PC-3 (cell line): Measurements from ENCODE around the gene COL25A1.

Experiments used
- EZH2 ChIP-seq: fragments of 300-600 bp; sonication (generic); IDR thresholded peaks from one replicate; pipeline ENCODE4 v1.6.1; 2017; ENCODE audit warnings: antibody characterized with exemption, mild to moderate bottlenecking, low read length; ENCODE audit not compliant: unreplicated experiment
- TF ChIP-seq, protein P1 (sequence below): fragments of 300-600 bp; sonication (generic); conservative IDR thresholded peaks from 2 replicates; pipeline ENCODE4 v1.5.1; 2017; ENCODE audit warnings: antibody characterized with exemption, low read depth, mild to moderate bottlenecking, low read length

DNA sequence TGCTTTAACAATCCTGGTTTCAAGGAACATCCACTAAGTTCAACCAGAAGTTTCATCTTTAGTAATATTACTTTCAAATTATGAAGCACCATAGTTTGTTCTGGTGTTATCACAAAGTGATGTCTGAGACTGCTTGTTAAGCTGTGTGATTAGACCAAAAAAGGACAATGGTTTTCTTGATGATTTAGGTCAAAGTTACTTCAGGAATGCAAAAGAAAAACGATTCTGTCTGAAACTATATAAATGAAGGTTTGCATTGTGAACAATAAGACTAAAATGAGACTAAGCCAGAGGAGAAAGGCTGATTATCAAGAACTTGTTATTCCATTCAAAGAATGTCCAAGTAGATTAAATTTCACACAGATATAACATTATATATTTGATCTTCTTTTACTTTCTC lies 417.2 kb downstream of the COL25A1 start:
- TF ChIP-seq, protein P1, sequence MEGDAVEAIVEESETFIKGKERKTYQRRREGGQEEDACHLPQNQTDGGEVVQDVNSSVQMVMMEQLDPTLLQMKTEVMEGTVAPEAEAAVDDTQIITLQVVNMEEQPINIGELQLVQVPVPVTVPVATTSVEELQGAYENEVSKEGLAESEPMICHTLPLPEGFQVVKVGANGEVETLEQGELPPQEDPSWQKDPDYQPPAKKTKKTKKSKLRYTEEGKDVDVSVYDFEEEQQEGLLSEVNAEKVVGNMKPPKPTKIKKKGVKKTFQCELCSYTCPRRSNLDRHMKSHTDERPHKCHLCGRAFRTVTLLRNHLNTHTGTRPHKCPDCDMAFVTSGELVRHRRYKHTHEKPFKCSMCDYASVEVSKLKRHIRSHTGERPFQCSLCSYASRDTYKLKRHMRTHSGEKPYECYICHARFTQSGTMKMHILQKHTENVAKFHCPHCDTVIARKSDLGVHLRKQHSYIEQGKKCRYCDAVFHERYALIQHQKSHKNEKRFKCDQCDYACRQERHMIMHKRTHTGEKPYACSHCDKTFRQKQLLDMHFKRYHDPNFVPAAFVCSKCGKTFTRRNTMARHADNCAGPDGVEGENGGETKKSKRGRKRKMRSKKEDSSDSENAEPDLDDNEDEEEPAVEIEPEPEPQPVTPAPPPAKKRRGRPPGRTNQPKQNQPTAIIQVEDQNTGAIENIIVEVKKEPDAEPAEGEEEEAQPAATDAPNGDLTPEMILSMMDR = no peak
- TF ChIP-seq EZH2 = no peak
